GM18517 (cell line): ENCODE measurements around the gene PLAAT4.
"Not testable (repeated sequence)": the region's sequence is repeated elsewhere in the genome, so short reads cannot be mapped to it uniquely, and the experiment has no call there.

Source experiments
- ATAC-seq: cut with Tn5 transposase; IDR thresholded peaks from one replicate; pipeline ENCODE4 v1.9.1; 2021; ENCODE audit warnings: mild to moderate bottlenecking, moderate library complexity; ENCODE audit not compliant: unreplicated experiment

Gene PLAAT4

DNA sequence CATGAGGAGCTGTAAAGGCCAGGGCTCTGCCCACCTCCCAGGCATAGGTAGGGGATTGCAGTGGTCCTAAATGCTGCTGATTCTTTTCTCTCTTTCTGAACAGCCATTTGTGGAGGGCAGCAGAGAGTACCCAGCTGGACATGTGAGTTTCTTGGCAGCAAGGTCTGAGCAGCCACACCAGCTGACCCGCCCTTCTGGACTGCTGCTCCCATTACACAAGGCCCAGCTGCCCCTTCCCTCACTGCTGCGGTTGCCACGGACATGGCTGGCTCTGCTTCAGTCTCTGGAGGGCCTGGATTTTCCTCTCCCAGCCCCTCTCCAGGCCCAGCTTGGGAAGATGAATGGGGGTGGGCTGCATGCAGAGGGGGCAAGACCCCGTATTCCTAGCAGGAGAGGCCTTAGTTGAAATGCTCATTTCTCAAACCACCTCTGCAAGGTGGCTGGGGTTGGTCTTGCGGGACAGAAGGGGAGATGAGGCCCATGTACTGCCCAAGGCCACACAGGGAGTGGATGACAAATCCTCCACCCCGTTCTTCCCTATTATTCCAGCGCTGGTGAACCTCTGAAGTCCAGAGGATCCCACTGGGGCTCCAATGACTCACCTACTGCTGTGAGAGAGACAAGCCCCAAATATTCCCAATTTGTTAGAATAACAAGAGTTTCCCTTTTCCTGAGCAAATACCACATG lies 26.1 kb upstream of the PLAAT4 start:
- no peak for ATAC-seq

DNA sequence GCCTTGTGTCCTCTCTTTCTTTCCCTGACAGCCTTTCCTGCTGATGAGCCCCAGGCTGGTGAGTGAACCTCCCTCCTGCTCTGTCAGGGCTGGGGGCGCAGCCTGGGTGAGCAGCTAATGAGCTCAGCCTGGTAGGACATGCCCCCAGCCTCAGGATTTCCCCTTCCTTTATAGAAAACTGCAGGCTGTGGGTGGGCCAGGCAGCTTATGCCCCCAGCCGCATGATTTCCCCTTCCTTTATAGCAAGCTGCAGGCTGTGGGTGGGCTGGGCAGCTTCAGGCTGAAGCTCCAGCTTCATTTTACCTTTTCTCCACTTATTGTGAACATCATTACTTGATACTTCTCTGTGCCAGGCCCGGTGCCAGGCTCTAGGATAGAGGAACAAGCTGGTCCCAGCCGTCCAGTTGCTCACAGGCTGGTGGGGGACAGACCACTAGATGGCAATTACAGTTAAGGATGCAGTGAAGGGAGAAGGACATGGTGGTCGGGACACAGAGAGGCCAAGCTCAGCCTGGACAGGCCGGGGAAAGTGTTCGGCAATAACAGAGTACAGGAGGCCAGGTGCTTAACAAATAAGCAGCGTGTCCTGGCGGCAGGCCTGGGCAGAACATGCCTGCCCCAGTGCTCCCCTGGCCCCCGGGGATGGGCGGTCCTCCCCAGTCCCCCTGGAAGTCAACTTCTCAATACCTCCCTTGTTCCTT lies 25.4 kb upstream of the PLAAT4 start:
- ATAC-seq = no peak

DNA sequence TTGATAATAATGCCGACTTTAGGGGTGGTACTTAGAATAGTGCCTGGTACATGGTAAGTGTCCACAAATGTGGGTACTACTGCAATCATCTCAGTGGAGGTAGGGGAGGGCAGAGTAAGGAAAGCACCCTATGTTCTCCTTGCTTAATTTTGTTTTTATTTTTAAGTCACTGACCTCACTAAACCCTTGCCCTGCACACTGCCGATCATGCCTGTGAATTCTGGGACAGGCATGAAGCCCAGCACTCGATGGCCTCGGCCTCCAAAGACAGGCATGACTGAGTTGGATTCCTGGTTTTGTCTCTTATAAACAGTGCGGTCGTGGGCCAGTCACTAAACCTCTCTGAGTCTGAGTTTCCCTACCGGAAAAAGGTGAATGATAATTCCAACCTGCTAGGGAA lies 23.8 kb upstream of the PLAAT4 start:
- no peak for ATAC-seq

DNA sequence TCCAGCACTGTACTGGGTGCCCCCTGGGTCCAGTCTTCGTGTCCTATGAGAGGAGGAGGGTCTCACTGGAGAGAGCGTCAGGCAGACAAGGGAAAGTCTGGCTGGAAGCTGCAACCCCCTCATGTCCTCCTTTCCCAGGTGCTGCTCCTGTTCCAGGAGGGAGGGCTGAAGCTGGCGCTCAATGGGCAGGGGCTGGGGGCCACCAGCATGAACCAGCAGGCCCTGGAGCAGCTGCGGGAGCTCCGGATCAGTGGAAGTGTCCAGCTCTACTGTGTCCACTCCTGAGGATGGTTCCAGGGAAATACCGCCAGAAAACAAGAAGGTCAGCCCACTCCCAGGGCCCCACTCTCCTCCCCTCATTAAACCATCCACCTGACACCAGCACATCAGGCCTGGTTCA lies 20.5 kb upstream of the PLAAT4 start:
- ATAC-seq = no peak

DNA sequence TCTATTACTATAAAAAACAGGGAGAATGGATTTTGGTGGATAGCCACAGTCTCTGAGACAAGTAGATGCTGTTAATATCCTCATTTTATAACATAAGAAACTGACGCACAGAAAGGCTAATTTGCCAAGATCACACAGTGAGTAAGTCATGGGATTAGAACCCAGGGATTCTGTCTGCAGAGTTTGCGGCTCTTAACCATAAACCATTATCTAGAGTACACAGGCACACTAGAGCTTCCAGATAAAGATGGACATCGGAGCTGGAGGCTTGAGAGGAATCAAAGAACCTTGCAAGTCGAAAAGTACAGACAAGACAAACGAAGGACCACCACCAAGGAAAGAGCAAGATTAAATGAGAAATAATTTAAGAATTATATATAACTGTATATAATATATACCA lies 19.5 kb upstream of the PLAAT4 start:
- ATAC-seq = no peak

DNA sequence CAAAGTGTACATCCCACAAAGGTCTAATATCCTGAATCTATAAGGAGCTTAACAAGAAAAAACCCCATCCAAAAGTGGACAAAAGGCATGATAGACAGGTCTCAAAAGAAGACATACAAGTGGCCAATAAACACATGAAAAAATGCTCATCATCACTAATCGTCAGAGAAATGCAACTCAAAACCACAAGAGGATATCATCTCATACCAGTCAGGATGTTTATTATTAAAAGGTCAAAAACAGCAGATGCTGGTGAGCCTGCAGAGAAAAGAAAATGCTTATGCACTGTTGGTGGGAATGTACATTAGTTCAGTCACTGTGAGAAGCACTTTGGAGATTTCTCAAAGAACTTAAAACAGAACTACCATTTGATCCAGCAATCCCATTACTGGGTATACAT lies 18.1 kb upstream of the PLAAT4 start:
- no peak for ATAC-seq

DNA sequence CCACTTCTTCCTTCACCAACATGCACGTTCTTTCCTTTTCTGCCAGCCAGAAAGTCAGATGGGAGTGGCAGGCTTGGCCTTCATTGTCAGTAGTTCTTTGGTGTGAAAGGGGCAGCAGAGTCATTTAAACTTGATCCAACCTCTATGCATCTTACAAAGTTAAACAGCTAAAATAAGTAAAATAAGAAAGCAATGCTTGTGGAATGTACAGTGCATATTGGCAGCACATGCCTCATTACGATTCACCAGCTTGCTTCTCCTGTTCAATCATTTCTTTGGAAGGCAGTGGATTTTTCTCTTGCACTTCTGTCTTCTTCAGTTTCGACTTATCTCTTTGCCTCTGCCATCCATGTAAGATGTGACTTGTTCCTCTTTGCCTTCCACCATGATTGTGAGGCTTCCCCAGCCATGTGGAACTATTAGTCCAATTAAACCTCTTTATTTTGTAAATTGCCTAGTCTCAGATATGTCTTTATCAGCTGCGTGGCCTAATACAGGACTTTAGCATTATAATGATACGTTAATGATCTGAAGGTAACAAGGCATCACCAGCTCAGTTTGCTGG lies 15.9 kb upstream of the PLAAT4 start:
- no peak for ATAC-seq

DNA sequence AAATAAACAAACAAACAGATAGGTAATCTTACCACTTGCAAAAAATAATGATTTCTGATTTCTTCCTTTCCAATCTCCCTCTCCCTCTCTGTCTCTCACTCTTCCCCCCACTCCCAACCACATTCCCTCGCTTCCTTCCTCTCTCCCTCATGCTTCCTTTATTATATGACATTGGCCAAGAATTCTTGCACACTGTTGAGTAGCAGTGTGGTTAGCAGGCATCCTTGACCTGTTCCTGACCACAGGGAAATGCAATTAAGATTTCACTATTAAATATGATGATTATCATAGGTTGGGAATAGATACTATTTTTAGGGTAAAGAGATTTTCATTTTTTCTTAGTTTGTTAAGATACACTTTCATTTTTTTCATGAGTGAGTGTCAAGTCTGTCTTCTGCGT lies 14.7 kb upstream of the PLAAT4 start:
- ATAC-seq = no peak

DNA sequence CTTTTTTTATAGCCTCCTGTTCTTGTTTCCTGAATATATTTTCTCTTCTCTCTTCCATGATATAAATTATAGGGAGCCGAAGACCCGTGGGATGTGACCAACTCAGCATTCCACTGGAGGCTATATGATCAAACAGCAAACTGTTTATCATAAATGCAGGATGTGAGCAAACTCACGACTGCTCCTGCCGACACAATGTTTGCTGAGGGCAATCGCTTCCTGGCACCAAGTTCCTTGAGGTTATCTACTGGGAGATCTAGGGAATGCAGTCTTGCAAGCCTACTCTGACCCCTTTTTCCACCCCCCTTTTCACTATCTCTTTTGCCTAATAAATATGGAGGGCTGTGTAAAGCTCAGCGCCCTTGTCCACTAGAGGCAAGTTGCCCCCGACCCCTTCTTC lies 13.5 kb upstream of the PLAAT4 start:
- ATAC-seq = no peak

DNA sequence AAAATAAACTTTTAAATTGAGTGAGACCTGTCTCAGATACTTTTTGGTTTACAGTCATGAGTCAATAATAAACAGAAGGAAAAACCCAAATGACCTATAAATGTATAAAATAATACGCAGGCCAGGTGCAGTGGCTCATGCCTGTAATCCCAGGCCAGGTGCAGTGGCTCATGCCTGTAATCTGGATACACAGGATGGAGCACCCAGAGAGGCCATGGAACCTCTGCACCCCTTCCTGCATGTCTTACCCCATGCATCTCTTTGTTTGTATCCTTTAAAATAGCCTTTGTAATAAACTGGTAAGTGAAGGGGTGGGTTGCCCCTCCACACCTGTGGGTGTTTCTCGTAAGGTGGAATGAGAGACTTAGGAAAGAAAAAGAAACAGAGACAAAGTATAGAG lies 8.9 kb upstream of the PLAAT4 start:
- no peak for ATAC-seq

DNA sequence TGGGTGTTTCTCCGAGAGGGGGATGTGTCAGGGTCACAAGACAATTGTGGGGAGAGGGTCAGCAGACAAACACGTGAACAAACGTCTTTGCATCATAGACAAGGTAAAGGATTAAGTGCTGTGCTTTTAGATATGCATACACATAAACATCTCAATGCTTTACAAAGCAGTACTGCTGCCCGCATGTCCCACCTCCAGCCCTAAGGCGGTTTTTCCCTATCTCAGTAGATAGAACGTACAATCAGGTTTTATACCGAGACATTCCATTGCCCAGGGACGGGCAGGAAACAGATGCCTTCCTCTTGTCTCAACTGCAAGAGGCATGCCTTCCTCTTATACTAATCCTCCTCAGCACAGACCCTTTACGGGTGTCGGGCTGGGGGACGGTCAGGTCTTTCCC lies 8.5 kb upstream of the PLAAT4 start:
- ATAC-seq = not testable (repeated sequence)

DNA sequence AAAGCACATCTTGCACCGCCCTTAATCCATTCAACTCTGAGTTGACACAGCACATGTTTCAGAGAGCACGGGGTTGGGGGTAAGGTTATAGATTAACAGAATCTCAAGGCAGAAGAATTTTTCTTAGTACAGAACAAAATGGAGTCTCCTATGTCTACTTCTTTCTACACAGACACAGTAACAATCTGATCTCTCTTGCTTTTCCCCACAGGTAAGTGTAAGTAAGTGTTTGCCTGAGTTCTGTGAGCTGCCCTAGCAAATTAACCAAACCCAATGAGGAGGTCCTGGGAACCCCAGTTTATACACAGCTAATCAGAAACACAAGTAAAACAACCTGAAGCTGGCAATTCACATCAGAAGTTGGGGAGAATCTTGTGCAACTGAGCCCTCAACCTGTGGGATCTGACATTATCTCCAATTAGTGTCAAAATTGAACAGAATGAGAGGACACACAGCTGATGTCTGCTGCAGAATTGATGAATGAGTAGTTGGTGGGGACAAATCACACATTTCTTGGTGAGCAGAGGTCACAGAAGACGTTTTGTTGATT lies 7.8 kb upstream of the PLAAT4 start:
- not testable (repeated sequence) for ATAC-seq

DNA sequence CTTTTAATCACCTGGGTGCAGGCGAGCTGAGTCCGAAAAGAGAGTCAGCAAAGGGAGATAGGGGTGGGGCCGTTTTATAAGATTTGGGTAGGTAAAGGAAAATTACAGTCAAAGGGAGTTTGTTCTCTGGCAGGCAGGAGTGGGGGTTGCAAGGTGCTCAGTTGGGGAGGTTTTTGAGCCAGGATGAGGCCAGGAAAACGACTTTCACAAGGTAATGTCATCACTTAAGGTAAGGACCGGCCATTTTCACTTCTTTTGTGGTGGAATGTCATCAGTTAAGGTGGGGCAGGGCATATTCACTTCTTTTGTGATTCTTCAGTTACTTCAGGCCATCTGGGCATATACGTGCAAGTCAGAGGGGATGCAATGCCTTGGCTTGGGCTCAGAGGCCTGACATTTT lies 7.2 kb upstream of the PLAAT4 start:
- ATAC-seq = not testable (repeated sequence)

DNA sequence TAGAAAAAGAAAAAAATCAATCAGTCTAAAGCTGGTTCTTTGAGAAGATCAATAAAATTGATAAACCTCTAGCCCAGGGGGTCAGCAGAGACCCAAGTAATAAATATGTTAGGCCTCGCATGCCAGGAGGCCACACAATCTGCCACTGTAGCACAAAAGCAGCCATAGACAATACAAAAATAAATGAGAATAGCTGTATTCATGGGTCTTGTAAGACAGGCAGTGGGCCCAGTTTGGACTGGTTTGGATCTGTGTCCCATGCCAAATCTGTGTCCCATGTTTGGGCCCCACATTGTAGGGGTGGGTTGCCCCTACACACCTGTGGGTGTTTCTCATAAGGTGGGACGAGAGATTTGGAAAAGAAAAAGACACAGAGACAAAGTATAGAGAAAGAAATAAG lies 6.6 kb upstream of the PLAAT4 start:
- ATAC-seq = no peak

DNA sequence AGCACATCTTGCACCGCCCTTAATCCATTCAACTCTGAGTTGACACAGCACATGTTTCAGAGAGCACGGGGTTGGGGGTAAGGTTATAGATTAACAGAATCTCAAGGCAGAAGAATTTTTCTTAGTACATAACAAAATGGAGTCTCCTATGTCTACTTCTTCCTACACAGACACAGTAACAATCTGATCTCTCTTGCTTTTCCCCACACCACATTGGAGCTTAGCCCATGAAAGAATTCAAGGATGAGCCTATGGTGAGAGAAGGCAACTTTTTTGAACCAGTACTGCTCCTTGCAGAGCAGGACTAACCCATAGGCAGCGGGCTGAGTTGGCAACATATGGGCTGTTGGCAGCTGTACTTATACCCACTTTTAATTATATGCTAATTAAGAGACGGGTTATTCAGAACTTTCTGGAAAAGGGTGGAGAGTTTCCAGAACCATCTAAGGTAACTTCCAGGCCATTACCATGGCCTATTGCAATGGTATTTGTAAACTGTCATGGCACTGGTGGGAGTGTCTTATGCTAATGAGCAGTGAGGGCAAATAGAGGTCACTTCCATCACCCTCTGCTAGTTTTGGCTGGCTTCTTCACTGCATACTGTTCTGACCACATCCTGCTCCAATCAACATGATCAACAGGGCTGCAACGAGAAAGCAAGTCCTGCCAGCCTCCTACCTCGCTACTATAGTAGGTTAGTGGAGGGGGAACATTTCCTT lies 5.4 kb upstream of the PLAAT4 start:
- peak; percentile 92 for ATAC-seq

DNA sequence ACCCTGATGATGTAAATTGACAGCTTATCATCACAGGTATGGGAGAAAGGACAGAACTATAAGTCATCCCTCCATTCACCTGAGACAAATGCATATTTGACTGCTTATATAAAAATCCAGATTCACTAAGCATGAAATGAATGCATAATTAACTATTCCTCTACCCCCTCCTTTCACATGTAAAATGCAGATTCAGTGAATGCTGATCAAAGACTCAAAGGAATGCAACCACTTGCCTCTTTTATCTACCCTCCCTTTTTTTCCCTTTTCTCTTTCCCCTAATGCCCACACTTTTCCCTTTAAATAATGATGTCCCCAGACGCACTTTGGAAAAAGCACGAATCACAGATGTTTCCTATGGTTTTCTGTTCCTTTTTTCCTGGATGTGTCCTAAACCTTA lies 4.5 kb upstream of the PLAAT4 start:
- ATAC-seq = no peak

DNA sequence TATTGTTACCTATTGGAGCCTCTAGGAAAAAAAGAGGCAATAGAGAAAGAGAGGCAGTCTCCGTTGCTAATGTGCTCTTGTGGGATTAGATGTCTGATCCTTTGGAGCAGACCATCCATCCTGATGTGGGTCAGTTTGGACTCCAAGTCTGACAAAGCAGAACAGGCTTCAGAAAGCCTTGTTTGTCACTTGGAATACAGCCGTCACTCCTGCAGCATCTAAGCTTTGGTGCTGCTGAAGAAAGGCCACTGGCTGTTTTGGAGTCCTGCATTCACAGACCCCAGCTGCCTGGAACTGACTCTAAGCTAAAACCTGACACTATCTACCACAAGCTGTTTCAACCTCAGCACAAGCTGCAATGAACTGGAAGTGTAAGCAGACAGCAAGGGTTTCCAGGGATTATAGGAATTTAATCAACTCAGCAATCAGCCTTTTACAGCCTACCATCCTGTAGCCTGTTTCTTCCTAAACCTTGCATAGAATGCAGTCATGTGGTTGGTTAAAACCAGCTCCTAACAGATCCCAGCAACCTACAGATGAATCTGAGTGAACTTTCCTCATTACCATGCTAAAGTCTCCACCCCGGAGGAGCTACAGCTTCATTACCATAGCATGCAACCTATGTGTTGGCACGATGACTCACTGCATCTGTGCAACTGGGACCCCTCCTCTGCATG lies 3.7 kb upstream of the PLAAT4 start:
- no peak for ATAC-seq

DNA sequence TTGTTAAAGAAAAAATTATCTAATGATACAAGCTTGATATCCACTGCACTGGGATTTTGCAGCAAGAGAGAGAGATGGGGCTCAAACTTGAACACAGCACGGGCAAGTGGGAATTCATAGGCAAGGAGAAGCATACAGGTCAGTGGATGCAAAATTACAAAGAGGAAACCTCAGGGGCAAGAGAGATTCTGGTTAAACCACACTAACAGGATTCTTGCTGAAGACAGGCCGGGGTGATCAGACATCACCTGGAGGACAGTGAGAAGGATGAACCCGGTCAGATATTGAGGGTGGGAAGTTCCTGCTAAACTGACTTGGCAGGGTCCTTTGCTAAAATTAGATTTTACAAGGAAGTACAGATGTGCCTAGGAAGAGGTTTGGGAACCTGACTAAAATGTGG lies 2.5 kb upstream of the PLAAT4 start:
- ATAC-seq = no peak

DNA sequence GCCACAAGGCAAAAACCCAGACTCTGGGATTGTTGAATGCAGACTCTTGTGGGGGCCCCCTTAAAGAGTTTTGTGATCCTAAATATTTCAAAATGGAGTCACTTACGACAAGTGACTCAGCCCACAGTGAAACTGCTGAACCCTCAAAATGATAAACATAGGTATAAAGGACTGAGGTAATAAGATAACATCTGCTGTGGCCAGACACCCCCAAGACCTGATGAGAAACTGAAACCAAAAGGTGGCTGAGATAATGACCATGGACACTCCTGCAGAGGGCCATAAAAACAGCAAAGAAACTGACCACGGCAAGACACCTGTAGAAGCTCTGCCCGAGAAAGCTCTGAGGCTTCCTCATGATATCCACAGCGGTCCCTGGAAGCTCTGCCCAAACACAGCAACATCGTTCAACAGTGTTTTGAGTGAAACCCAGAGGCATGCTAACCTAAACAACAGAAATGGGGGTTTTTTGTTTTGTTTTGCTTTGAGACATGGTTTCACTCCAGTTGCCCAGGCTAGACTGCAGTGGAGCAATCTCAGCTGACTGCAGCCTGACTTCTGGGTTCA lies 1.6 kb upstream of the PLAAT4 start:
- peak; percentile 41 for ATAC-seq

DNA sequence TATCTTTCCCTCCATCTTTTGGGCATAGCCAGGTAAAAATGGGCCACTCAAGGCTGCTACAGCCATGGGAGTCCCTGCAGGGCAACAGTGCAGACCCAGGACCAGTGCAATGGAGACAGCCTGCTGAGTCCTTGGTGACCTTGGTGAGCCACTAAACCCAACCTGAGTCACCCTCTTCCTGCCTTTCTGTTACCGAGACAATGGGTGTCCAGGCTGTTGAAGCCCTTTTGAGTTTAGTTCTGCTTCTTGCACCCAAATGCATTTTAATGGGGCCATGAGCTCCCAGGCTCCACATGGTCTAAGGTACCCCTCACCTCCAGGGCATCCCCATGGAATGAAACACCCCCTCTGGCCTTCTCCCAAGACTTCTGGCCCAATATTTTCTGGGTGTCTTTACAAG lies 874 bp upstream of the PLAAT4 start:
- ATAC-seq = no peak
